SK-N-MC (cell line): ENCODE results near the gene BCL2A1.
"Not testable (repeated sequence)": the region's sequence is repeated elsewhere in the genome, so short reads cannot be mapped to it uniquely, and the experiment has no call there.

Source experiments
- DNase-seq: peaks from one replicate; pipeline ENCODE4 v3.0.0-alpha.2; 2011; ENCODE audit warnings: low read depth, low spot score
- H3K27ac ChIP-seq: fragments of 200-600 bp; sonication (generic); 2 replicates; pipeline ENCODE4 v1.5.1; 2016; ENCODE audit warnings: mixed run types
- H3K36me3 ChIP-seq: fragments of 200-600 bp; sonication (generic); 2 replicates; pipeline ENCODE4 v1.6.1; 2017; ENCODE audit warnings: antibody characterized with exemption, low read length, mixed read lengths; ENCODE audit not compliant: insufficient read depth
- H3K4me3 ChIP-seq: fragments of 200-600 bp; sonication (generic); 2 replicates; pipeline ENCODE4 v1.5.1; 2016
- H3K9ac ChIP-seq: fragments of 200-600 bp; sonication (generic); 2 replicates; pipeline ENCODE4 v1.8.0; 2017; ENCODE audit warnings: mixed run types, mixed read lengths; ENCODE audit not compliant: insufficient read length
- H3K9me3 ChIP-seq: fragments of 200-600 bp; sonication (generic); 2 replicates; pipeline ENCODE4 v1.6.1; 2017; ENCODE audit warnings: low read depth, mild to moderate bottlenecking, antibody characterized with exemption, low read length, moderate library complexity, mixed read lengths
- EZH2 ChIP-seq: fragments of 200-600 bp; sonication (generic); IDR thresholded peaks from one replicate; pipeline ENCODE4 v1.6.1; 2017; ENCODE audit warnings: antibody characterized with exemption
- FOXP2 ChIP-seq: optimal IDR thresholded peaks from 2 replicates; pipeline ENCODE3; 2011; ENCODE audit warnings: mild to moderate bottlenecking, moderate library complexity; ENCODE audit not compliant: insufficient read depth; ENCODE audit errors: extremely low read length, control extremely low read depth
- POLR2AphosphoS5 ChIP-seq: IDR thresholded peaks from 2 replicates; pipeline ENCODE4 v1.6.1; 2012; ENCODE audit warnings: mild to moderate bottlenecking, low read depth, low read length, borderline replicate concordance

BCL2A1 gene

DNA sequence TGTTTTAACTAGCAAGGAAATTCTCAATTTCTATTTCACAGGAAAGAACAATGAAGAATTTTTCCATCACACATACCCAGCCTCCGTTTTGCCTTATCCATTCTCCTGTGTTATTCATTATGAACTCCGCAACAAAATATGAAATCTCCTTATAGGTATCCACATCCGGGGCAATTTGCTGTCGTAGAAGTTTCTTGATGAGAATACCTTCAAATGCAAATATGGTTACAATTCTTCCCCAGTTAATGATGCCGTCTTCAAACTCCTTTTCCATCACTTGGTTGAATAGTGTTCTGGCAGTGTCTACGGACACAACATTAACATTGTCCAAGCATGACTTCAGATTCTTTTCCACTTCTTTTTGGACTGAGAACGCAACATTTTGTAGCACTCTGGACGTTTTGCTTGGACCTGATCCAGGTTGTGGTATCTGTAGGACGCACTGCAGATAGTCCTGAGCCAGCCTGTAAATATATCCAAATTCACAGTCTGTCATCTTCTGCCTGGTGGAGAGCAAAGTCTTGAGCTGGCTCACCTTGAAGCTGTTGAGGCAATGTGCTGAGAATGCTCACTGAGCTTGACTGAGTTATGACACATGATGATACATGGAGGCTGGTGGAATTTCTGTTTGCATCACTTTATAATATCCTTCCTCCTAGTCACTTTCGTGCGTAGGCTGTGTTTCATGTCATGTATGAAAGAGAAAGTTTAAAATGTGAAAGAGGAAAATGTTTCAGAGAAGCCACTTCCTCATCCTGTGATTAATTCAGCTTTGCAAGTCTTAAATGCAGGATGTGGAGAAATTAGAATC is at the start of gene BCL2A1:
TSS of gene BCL2A1 (minus strand) at position 573 of the 811 bp plus-strand sequence. CDS start at position 496, 77 bp downstream.
- TF ChIP-seq POLR2AphosphoS5 (no peak), EZH2 (no peak), FOXP2 (no peak)
- Histone ChIP-seq H3K9ac (no peak within 1 kb of the TSS), H3K27ac (no peak within 1 kb of the TSS), H3K4me3 (no peak within 1 kb of the TSS), H3K9me3 (no peaks in the 10 kb centered on the region), H3K36me3 (no peaks in the 10 kb centered on the region)
- DNase-seq, result no peak

GRCh38 chr15:80020731-80021130 is 49.7 kb upstream of the BCL2A1 start:
- Histone ChIP-seq H3K9ac (no peak overlapping the region), H3K4me3 (no peak overlapping the region), H3K27ac (no peak overlapping the region), H3K36me3 (no peaks in the 10 kb centered on the region), H3K9me3 (no peaks in the 10 kb centered on the region)
- no peak for TF ChIP-seq FOXP2
- no peak for TF ChIP-seq EZH2
- no peak for TF ChIP-seq POLR2AphosphoS5
- DNase-seq, result no peak

DNA sequence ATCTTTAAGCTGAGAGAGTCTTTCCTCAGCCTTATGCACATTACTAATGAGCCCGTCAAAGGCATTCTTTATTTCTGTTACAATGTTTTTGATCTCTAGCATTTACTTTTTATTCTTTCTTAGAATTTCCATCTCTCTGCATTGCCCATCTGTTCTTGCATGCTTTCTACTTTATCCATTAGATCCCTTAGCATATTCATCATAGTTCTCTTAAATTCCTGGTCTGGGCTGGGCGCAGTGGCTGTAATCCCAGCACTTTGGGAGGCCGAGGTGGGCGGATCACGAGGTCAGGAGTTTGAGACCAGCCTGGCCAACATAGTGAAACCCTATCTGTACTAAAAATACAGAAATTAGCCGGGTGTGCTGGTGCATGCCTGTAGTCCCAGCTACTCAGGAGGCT is 49.2 kb upstream of the BCL2A1 start:
- H3K27ac ChIP-seq, H3K9ac ChIP-seq: not testable (repeated sequence)

DNA sequence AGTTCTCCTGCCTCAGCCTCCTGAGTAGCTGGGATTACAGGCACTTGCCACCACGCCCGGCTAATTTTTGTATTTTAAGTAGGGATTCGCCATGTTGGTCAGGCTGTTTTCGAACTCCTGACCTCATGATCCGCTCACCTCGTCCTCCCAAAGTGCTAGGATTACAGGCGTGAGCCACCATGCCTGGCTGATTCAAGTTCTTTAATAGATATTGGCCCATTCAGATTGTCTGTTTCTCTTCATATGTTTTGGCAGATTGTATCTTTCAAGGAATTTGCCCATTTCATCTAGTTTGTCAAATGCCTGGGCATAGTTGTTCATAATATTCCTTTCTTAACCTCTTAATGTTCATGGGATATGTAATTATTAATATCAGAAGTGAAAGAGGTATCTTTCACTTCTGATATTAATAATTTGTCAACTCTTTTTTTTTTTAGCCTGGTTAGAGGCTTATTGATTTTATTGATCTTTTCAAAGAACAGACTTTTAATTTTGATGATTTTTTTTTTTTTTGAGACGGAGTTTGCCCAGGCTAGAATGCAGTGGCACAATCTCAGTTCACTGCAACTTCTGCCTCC is 48.3 kb upstream of the BCL2A1 start:
- no peak for TF ChIP-seq EZH2
- no peak for TF ChIP-seq FOXP2
- TF ChIP-seq POLR2AphosphoS5, result no peak
- no peak overlapping the region for H3K9ac ChIP-seq
- no peak for DNase-seq
- H3K27ac ChIP-seq, result no peak overlapping the region
- H3K4me3 ChIP-seq, result no peak overlapping the region
- no peaks in the 10 kb centered on the region for H3K9me3 ChIP-seq
- no peaks in the 10 kb centered on the region for H3K36me3 ChIP-seq

More for the DNA sequence above, 49.2 kb upstream of the BCL2A1 start:
- not testable (repeated sequence) for H3K36me3 ChIP-seq, DNase-seq, H3K9me3 ChIP-seq, H3K4me3 ChIP-seq

DNA sequence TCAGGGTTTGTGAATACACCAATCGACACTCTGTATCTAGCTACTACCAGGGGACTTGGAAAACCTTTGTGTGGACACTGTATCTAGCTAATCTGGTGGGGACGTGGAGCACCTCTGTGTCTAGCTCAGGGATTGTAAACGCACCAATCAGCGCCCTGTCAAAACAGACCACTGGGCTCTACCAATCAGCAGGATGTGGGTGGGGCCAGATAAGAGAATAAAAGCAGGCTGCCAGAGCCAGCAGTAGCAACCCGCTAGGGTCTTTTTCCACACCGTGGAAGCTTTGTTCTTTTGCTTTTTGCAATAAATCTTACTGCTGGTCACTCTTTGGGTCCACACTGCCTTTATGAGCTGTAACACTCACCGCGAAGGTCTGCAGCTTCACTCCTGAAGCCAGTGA is 46.1 kb upstream of the BCL2A1 start:
- not testable (repeated sequence) for H3K27ac ChIP-seq, H3K4me3 ChIP-seq, H3K9ac ChIP-seq, DNase-seq, H3K9me3 ChIP-seq, H3K36me3 ChIP-seq

GRCh38 chr15:80016506-80016905 is 45.5 kb upstream of the BCL2A1 start:
- DNase-seq, H3K36me3 ChIP-seq, H3K27ac ChIP-seq, H3K9me3 ChIP-seq, H3K4me3 ChIP-seq, H3K9ac ChIP-seq: not testable (repeated sequence)

DNA sequence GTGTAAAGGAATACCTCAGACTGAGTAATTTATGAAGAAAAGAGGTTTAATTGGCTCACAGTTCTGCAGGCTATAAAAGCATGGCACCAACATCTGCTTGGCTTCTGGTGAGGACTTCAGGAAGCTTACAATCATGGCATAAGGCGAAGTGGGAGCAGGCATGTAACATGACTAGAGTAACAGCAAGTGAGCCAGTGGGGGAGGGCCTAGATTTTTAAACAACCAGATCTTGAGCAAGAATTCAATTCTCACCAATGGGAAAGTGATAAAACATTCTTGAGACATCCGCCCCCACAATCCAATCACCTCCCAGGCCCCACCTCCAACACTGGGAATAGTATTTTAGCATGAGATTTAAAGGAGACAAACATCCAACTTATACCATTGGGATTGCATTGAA is 44.2 kb upstream of the BCL2A1 start:
- H3K9me3 ChIP-seq, result no peaks in the 10 kb centered on the region

DNA sequence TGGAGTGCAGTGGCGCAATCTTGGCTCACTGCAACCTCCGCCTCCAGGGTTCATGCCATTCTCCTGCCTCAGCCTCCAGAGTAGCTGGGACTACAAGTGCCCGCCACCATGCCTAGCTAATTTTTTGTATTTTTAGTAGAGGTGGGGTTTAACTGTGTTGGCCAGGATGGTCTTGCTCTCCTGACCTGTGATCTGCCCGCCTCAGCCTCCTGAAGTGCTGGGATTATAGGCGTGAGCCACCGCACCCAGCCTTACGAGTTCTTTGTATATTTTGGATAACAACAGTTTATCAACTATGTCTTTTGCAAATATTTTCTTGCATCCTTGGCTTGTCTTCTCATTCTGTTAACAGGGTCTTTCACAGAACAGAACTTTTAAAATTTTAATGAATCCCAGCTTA is 43.2 kb upstream of the BCL2A1 start:
- not testable (repeated sequence) for H3K9me3 ChIP-seq, H3K36me3 ChIP-seq, DNase-seq, H3K4me3 ChIP-seq, H3K9ac ChIP-seq, H3K27ac ChIP-seq

More for the DNA sequence above, 44.2 kb upstream of the BCL2A1 start:
- TF ChIP-seq POLR2AphosphoS5 (no peak), EZH2 (no peak), FOXP2 (no peak)
- DNase-seq, result no peak
- H3K27ac ChIP-seq, result no peak overlapping the region
- no peak overlapping the region for H3K9ac ChIP-seq
- H3K36me3 ChIP-seq, result no peaks in the 10 kb centered on the region
- no peak overlapping the region for H3K4me3 ChIP-seq

DNA sequence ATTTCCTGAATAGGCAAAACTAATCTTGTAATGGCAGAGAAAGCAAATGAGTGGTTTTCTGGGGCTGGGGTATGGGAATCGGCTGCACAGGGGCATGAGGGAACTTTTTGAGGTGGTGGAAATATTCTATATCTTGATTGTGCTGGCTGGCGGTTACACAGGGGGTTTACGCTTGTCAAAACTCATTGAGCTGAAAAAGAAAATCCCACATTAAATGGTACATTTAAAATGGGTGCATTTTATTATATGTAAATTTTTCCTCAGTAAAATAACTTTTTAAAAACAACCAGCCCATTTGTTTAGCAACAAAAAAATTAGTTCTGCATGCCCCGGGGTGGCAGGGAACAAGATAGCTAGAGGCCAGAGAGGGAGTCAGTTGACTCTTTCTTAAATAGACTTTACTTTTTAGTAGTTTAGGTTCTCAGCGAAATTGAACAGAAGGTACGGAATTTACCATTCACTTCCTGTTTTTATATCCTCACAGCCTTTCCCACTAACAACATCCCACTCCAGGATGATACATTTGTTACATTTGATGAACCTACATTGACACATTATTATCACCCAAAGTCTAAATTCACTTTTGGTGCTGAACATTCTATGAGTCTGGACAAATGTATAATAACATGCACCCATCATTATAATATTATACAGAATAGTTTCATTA is 41.2 kb upstream of the BCL2A1 start:
- no peak for TF ChIP-seq POLR2AphosphoS5
- no peak for TF ChIP-seq EZH2
- TF ChIP-seq FOXP2, result no peak
- no peaks in the 10 kb centered on the region for H3K9me3 ChIP-seq
- no peak overlapping the region for H3K4me3 ChIP-seq
- H3K9ac ChIP-seq, result no peak overlapping the region
- no peak for DNase-seq
- H3K27ac ChIP-seq, result 0 out of 2 replicates have a peak overlapping the region, but pooled peaks have one; percentile 31
- H3K36me3 ChIP-seq, result no peaks in the 10 kb centered on the region
